HepG2 (cell line): ENCODE results near the gene EGR4. TPM values are rescaled to one million over a fixed set of nuclear protein-coding genes. Genes with fewer than 3 reads are reported as not detected.
A peak's percentile ranks its signal among the peaks of the same experiment; 100 is the strongest.

Experiments used
- EHMT2 ChIP-seq: fragments of 200-600 bp; sonication (generic); IDR thresholded peaks from 2 replicates; pipeline ENCODE4 v1.7.0; 2017; ENCODE audit warnings: antibody characterized with exemption, low read depth, low read length, borderline replicate concordance
- ETV5 ChIP-seq: IDR thresholded peaks from 2 replicates; pipeline ENCODE4 v1.6.1; 2018; ENCODE audit warnings: missing biosample characterization, missing genetic modification reagents, inconsistent platforms, borderline replicate concordance
- KLF12 ChIP-seq: sonication (generic); formaldehyde crosslinking; IDR thresholded peaks from 2 replicates; pipeline ENCODE4 v1.4.0; 2020; ENCODE audit warnings: missing genetic modification reagents, borderline replicate concordance
- MED1 ChIP-seq: sonication (generic); formaldehyde crosslinking; IDR thresholded peaks from 2 replicates; pipeline ENCODE4 v1.4.0; 2020; ENCODE audit warnings: missing genetic modification reagents
- MXD1 ChIP-seq: sonication (generic); formaldehyde crosslinking; IDR thresholded peaks from 2 replicates; pipeline ENCODE4 v1.4.0; 2020; ENCODE audit warnings: mild to moderate bottlenecking, missing genetic modification reagents
- REPIN1 ChIP-seq: sonication (generic); formaldehyde crosslinking; IDR thresholded peaks from 2 replicates; pipeline ENCODE4 v1.8.0; 2022; ENCODE audit warnings: missing genetic modification reagents, low read depth, mild to moderate bottlenecking, borderline replicate concordance
- SALL1 ChIP-seq: sonication (generic); formaldehyde crosslinking; IDR thresholded peaks from 2 replicates; pipeline ENCODE4 v1.8.0; 2022; ENCODE audit warnings: mild to moderate bottlenecking, missing genetic modification reagents
- SOX5 ChIP-seq: IDR thresholded peaks from 2 replicates; pipeline ENCODE4 v1.6.1; 2016; ENCODE audit warnings: borderline replicate concordance
- TBX2 ChIP-seq: sonication (generic); formaldehyde crosslinking; IDR thresholded peaks from 2 replicates; pipeline ENCODE4 v1.5.0; 2020; ENCODE audit warnings: missing genetic modification reagents, mild to moderate bottlenecking, borderline replicate concordance
- TEAD3 ChIP-seq: optimal IDR thresholded peaks from 2 replicates; pipeline ENCODE3; 2016; ENCODE audit warnings: borderline replicate concordance
- THAP11 ChIP-seq: IDR thresholded peaks from 2 replicates; pipeline ENCODE4 v1.6.1; 2016; ENCODE audit warnings: missing biosample characterization, missing genetic modification reagents
- ZBTB7A ChIP-seq: sonication (generic); formaldehyde crosslinking; IDR thresholded peaks from 2 replicates; pipeline ENCODE4 v1.8.0; 2022; ENCODE audit warnings: mild to moderate bottlenecking, missing genetic modification reagents
- ZFP36L1 ChIP-seq: sonication (generic); formaldehyde crosslinking; IDR thresholded peaks from 2 replicates; pipeline ENCODE4 v1.8.0; 2022; ENCODE audit warnings: mild to moderate bottlenecking, missing genetic modification reagents, moderate library complexity
- ZMYM3 ChIP-seq: sonication (generic); formaldehyde crosslinking; IDR thresholded peaks from 2 replicates; pipeline ENCODE4 v1.5.1; 2020; ENCODE audit warnings: mild to moderate bottlenecking, missing genetic modification reagents
- ZNF224 ChIP-seq: sonication (generic); formaldehyde crosslinking; IDR thresholded peaks from 2 replicates; pipeline ENCODE4 v1.5.0; 2020; ENCODE audit warnings: mild to moderate bottlenecking, missing genetic modification reagents
- ZNF253 ChIP-seq: sonication (generic); formaldehyde crosslinking; IDR thresholded peaks from 2 replicates; pipeline ENCODE4 v1.8.0; 2022; ENCODE audit warnings: mild to moderate bottlenecking, missing genetic modification reagents, borderline replicate concordance
- ZNF33B ChIP-seq: sonication (generic); formaldehyde crosslinking; IDR thresholded peaks from 2 replicates; pipeline ENCODE4 v1.5.1; 2020; ENCODE audit warnings: mild to moderate bottlenecking, missing genetic modification reagents
- ZNF430 ChIP-seq: sonication (generic); formaldehyde crosslinking; IDR thresholded peaks from 2 replicates; pipeline ENCODE4 v1.9.0; 2021; ENCODE audit warnings: mild to moderate bottlenecking, missing genetic modification reagents
- ZNF501 ChIP-seq: sonication (generic); formaldehyde crosslinking; IDR thresholded peaks from 2 replicates; pipeline ENCODE4 v1.5.1; 2020; ENCODE audit warnings: mild to moderate bottlenecking, moderate library complexity, missing genetic modification reagents
- ZNF660 ChIP-seq: sonication (generic); formaldehyde crosslinking; IDR thresholded peaks from 2 replicates; pipeline ENCODE4 v1.5.1; 2020; ENCODE audit warnings: mild to moderate bottlenecking, low read depth, missing genetic modification reagents, borderline replicate concordance
- ZNF768 ChIP-seq: sonication (generic); formaldehyde crosslinking; IDR thresholded peaks from 2 replicates; pipeline ENCODE4 v1.4.0; 2020; ENCODE audit warnings: missing genetic modification reagents
- ZNF879 ChIP-seq: sonication (generic); formaldehyde crosslinking; IDR thresholded peaks from 2 replicates; pipeline ENCODE4 v1.8.1; 2023; ENCODE audit warnings: missing genetic modification reagents
- polyA plus RNA-seq, 8 experiments: library from polyadenylated mRNA; depleted of rRNA in 3 of 8; stranded (reverse) in 7 of 8; unstranded in 1 of 8; fragments of >200 nt; fragmentation: Illumina TruSeq in 4 of 8; extraction: Trizol in 4 of 8; gene quantifications; 2 replicates each; pipeline versions ENCODE4 v1.2.1 to v1.2.3, GENCODE V29; 2011 to 2016; ENCODE audit warnings: low read depth in 4 of 8, missing spikeins in 1 of 8, mixed read lengths in 1 of 8; ENCODE audit not compliant: insufficient read depth in 1 of 8
- total RNA-seq, 5 experiments: library from RNA; depleted of rRNA; stranded (reverse); fragments of >200 nt; fragmentation: Illumina TruSeq; extraction: Trizol; gene quantifications; 2 replicates each; pipeline ENCODE4 v1.2.3, GENCODE V29; 2016; ENCODE audit warnings: low read depth in 1 of 5
- TF ChIP-seq, protein P1 (sequence below): sonication (generic); formaldehyde crosslinking; IDR thresholded peaks from 2 replicates; pipeline ENCODE4 v1.4.0; 2020; ENCODE audit warnings: missing genetic modification reagents, borderline replicate concordance
- TF ChIP-seq, protein P2 (sequence below): sonication (generic); formaldehyde crosslinking; IDR thresholded peaks from 2 replicates; pipeline ENCODE4 v1.4.0; 2020; ENCODE audit warnings: mild to moderate bottlenecking, missing genetic modification reagents

EGR4 gene
- total and polyA plus RNA-seq, 2 of the 13 experiments (the other 11 are each of a cell fraction or from before 2014, with no cell fraction given) = not detected

- TF ChIP-seq, protein P1, sequence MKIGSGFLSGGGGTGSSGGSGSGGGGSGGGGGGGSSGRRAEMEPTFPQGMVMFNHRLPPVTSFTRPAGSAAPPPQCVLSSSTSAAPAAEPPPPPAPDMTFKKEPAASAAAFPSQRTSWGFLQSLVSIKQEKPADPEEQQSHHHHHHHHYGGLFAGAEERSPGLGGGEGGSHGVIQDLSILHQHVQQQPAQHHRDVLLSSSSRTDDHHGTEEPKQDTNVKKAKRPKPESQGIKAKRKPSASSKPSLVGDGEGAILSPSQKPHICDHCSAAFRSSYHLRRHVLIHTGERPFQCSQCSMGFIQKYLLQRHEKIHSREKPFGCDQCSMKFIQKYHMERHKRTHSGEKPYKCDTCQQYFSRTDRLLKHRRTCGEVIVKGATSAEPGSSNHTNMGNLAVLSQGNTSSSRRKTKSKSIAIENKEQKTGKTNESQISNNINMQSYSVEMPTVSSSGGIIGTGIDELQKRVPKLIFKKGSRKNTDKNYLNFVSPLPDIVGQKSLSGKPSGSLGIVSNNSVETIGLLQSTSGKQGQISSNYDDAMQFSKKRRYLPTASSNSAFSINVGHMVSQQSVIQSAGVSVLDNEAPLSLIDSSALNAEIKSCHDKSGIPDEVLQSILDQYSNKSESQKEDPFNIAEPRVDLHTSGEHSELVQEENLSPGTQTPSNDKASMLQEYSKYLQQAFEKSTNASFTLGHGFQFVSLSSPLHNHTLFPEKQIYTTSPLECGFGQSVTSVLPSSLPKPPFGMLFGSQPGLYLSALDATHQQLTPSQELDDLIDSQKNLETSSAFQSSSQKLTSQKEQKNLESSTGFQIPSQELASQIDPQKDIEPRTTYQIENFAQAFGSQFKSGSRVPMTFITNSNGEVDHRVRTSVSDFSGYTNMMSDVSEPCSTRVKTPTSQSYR (CRISPR knock-in tag) = peak; percentile 83
- TF ChIP-seq SALL1 (CRISPR knock-in tag) = 0 out of 2 replicates have a peak, but pooled peaks have one; percentile 30
- peak; percentile 49; the same call in 1 of the 2 replicates for TF ChIP-seq MED1 (CRISPR knock-in tag)
- TF ChIP-seq ZBTB7A (CRISPR knock-in tag) = peak; percentile 29; the same call in 1 of the 2 replicates
- TF ChIP-seq TEAD3 (CRISPR knock-in tag) = peak; percentile 45
- TF ChIP-seq EHMT2 = no peak
- TF ChIP-seq SOX5 (CRISPR knock-in tag) = peak; percentile 7; the same call in 1 of the 2 replicates
- TF ChIP-seq ZMYM3 (CRISPR knock-in tag) = no peak
- TF ChIP-seq ZNF430 (CRISPR knock-in tag) = no peak
- TF ChIP-seq ZNF253 (CRISPR knock-in tag) = 0 out of 2 replicates have a peak, but pooled peaks have one; percentile 12
- TF ChIP-seq KLF12 (CRISPR knock-in tag) = no peak
- TF ChIP-seq MXD1 (CRISPR knock-in tag) = peak; percentile 8
- TF ChIP-seq ZNF768 (CRISPR knock-in tag) = peak; percentile 62; the same call in 1 of the 2 replicates
- TF ChIP-seq, protein P2, sequence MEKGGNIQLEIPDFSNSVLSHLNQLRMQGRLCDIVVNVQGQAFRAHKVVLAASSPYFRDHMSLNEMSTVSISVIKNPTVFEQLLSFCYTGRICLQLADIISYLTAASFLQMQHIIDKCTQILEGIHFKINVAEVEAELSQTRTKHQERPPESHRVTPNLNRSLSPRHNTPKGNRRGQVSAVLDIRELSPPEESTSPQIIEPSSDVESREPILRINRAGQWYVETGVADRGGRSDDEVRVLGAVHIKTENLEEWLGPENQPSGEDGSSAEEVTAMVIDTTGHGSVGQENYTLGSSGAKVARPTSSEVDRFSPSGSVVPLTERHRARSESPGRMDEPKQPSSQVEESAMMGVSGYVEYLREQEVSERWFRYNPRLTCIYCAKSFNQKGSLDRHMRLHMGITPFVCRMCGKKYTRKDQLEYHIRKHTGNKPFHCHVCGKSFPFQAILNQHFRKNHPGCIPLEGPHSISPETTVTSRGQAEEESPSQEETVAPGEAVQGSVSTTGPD (CRISPR knock-in tag) = no peak
- TF ChIP-seq ZNF501 (CRISPR knock-in tag) = peak; percentile 37; the same call in 1 of the 2 replicates
- TF ChIP-seq REPIN1 = peak; percentile 16; the same call in 1 of the 2 replicates
- peak; percentile 32; the same call in 1 of the 2 replicates for TF ChIP-seq THAP11
- TF ChIP-seq ETV5 (CRISPR knock-in tag) = peak; percentile 8; the same call in 1 of the 2 replicates
- TF ChIP-seq ZNF660 = no peak
- TF ChIP-seq ZNF33B (CRISPR knock-in tag) = 0 out of 2 replicates have a peak, but pooled peaks have one; percentile 11
- no peak for TF ChIP-seq ZNF879 (CRISPR knock-in tag)
- TF ChIP-seq ZFP36L1 (CRISPR knock-in tag) = no peak
- TF ChIP-seq TBX2 (CRISPR knock-in tag) = peak; percentile 59; the same call in 1 of the 2 replicates
- 0 out of 2 replicates have a peak, but pooled peaks have one; percentile 43 for TF ChIP-seq ZNF224 (CRISPR knock-in tag)
These were observed 9.6 kb downstream of the EGR4 start (continued) for GRCh38 chr2:73283545-73284295.
